Activated CD8-positive, alpha-beta memory T cell treated with anti-CD3 and anti-CD28 coated beads for 4 hours (primary cell): ENCODE results near the gene ACSF3.

Experiments
- DNase-seq, 2 donors: peaks; one replicate each; pipeline ENCODE4 v3.0.0-alpha.2; 2020; ENCODE audit warnings: low read depth in 2 of 2

ACSF3 gene

GRCh38 chr16:89093602-89094251 is at the start of gene ACSF3:
Gene ACSF3, plus strand, starts transcription at chr16:89093852. Its CDS starts 6,830 bp downstream, at chr16:89100682.
- peak in 1 of 2 donors; percentile 30 for DNase-seq

GRCh38 chr16:89044418-89045180 is 49.1 kb upstream of the ACSF3 start:
- no peak for DNase-seq

GRCh38 chr16:89045181-89045815 is 48.4 kb upstream of the ACSF3 start:
- DNase-seq, result no peak

GRCh38 chr16:89045881-89046280 is 47.8 kb upstream of the ACSF3 start:
- no peak for DNase-seq

GRCh38 chr16:89046491-89046890 is 47.2 kb upstream of the ACSF3 start:
- no peak for DNase-seq

GRCh38 chr16:89047331-89048089 is 46.1 kb upstream of the ACSF3 start:
- DNase-seq, result no peak

- DNase-seq, result no peak
These were observed 45.4 kb upstream of the ACSF3 start for GRCh38 chr16:89048090-89048725.

GRCh38 chr16:89048871-89049422 is 44.7 kb upstream of the ACSF3 start:
- no peak for DNase-seq

- no peak for DNase-seq
These were observed 44.1 kb upstream of the ACSF3 start for GRCh38 chr16:89049484-89050118.

GRCh38 chr16:89050119-89050867 is 43.4 kb upstream of the ACSF3 start:
- no peak for DNase-seq

GRCh38 chr16:89050868-89051311 is 42.8 kb upstream of the ACSF3 start:
- no peak for DNase-seq

GRCh38 chr16:89051521-89052166 is 42.0 kb upstream of the ACSF3 start:
- no peak for DNase-seq

- DNase-seq, result no peak
These were observed 41.3 kb upstream of the ACSF3 start for GRCh38 chr16:89052191-89052889.

- no peak for DNase-seq
These were observed 40.5 kb upstream of the ACSF3 start for GRCh38 chr16:89052890-89053724.

GRCh38 chr16:89053725-89054029 is 40.0 kb upstream of the ACSF3 start:
- DNase-seq, result no peak

- DNase-seq, result no peak
These were observed 39.4 kb upstream of the ACSF3 start for GRCh38 chr16:89054261-89054661.

GRCh38 chr16:89054714-89055113 is 38.9 kb upstream of the ACSF3 start:
- DNase-seq, result no peak

- DNase-seq, result no peak
These were observed 38.3 kb upstream of the ACSF3 start for GRCh38 chr16:89055313-89055712.
